Measurements from ENCODE around the gene PGAP6. TPM values are rescaled to one million over a fixed set of nuclear protein-coding genes. Genes with fewer than 3 reads are reported as not detected.

The PGAP6 gene
- total and polyA plus RNA-seq, 2 donors (not counting 1 experiment from before 2014, with no cell fraction given): 46.2 to 82.7 TPM

DNA sequence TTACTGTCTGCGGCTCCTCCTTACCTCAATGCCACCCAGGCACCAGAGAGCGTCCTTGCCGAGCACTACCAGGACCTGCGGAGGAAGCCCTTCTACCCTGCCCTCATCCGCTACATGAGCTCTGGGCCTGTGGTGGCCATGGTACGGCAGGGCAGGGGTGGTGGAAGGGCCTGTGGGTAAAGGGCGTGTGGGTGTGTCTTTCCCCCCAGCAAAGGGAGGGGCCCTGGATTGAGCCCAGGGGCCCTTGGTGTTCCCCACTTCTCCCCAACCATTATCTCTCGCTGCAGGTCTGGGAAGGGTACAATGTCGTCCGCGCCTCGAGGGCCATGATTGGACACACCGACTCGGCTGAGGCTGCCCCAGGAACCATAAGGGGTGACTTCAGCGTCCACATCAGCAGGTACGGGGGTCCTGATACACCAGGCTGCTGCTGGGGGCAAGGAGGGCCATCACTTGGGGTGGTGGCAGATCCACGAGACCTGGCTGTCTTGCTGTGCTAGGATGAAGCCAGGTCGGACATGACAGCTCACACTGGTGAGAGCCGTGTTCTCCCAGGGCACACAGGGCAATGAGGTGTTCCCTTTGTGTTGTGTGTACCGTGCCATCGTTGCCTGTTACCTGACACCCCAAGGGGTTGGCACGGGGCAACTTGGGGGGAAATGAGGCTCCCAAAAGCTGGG is 17.7 kb upstream of the PGAP6 start:
- no peak overlapping the region for H3K27ac ChIP-seq (ENCODE audit: insufficient read depth, low read length)
- H3K9ac ChIP-seq (ENCODE audit: insufficient read depth, low read length): no peak overlapping the region
- no peaks in the 10 kb centered on the region for H4K20me1 ChIP-seq (ENCODE audit: control insufficient read depth, extremely low read depth, insufficient read depth, low read length)
- H3K79me2 ChIP-seq (ENCODE audit: control insufficient read depth, insufficient read depth, low read length): peaks cover 1% of the 10 kb centered on the region
- no peak for DNase-seq (ENCODE audit: low read depth in 2 of 2)
- no peak for TF ChIP-seq EZH2 (IDR thresholded peaks at IDR 0.05; ENCODE audit: low read length, missing control alignments)
- TF ChIP-seq, protein P1, sequence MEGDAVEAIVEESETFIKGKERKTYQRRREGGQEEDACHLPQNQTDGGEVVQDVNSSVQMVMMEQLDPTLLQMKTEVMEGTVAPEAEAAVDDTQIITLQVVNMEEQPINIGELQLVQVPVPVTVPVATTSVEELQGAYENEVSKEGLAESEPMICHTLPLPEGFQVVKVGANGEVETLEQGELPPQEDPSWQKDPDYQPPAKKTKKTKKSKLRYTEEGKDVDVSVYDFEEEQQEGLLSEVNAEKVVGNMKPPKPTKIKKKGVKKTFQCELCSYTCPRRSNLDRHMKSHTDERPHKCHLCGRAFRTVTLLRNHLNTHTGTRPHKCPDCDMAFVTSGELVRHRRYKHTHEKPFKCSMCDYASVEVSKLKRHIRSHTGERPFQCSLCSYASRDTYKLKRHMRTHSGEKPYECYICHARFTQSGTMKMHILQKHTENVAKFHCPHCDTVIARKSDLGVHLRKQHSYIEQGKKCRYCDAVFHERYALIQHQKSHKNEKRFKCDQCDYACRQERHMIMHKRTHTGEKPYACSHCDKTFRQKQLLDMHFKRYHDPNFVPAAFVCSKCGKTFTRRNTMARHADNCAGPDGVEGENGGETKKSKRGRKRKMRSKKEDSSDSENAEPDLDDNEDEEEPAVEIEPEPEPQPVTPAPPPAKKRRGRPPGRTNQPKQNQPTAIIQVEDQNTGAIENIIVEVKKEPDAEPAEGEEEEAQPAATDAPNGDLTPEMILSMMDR (conservative IDR thresholded peaks at IDR 0.05 in 1 of 2, IDR thresholded peaks at IDR 0.05 in 1 of 2; ENCODE audit: low read depth in 1 of 2, low read length in 2 of 2): no peak
- peaks cover 8% of the 10 kb centered on the region for H3K36me3 ChIP-seq (ENCODE audit: control insufficient read depth, insufficient read depth, low read length)
- H3K4me3 ChIP-seq (replicated peaks in 1 of 4; ENCODE audit: control extremely low read depth in 1 of 4, insufficient read depth in 1 of 4, low read depth in 3 of 4, low read length in 4 of 4): no peak overlapping the region
- no peaks in the 10 kb centered on the region for H3K27me3 ChIP-seq (ENCODE audit: control insufficient read depth, insufficient read depth, low read length)
- no peak overlapping the region for H3K4me2 ChIP-seq (ENCODE audit: extremely low read depth, insufficient read depth, low read length)
- no peaks in the 10 kb centered on the region for H3K9me3 ChIP-seq (ENCODE audit: control insufficient read depth, insufficient read depth, low read depth, low read length)
- no peak overlapping the region for H2AFZ ChIP-seq (ENCODE audit: low read length)
- H3K4me1 ChIP-seq (ENCODE audit: control insufficient read depth, extremely low read depth, insufficient read depth, low read length): peaks cover 2% of the 10 kb centered on the region

DNA sequence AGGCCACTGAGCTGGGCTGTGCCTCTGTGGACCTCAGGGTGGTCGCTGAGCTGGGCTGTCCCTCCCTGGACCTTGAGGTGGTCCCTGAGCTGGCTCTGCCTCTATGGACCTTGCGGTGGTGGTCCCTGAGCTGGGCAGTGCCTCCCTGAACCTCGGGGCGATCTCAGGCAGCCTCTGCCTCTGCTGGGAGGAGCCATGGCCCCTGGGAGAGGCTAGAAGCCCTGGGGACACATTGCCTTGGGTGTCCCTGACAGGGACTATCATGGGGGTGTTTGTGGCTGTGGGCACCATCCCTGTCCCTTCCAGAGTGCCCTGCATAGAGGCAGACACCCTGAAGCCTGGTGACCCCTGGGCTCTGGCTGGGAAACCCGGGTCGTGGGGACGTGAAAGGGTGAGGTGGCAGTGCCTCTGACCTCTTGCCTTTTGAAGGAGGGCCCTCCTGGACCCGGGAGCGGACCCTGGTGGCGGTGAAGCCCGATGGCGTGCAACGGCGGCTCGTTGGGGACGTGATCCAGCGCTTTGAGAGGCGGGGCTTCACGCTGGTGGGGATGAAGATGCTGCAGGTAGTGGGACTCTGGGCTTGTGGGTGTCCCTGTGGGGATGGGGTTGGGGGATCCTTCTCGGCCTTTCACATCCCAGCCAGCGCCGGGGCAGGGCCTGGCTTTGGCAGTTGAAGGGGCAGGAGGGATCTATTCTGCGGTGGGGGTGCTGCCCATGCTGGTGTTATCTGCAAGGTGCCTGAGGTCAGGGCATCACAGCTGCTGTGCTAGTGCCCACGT is 17.0 kb upstream of the PGAP6 start:
- no peak overlapping the region for H3K27ac ChIP-seq (ENCODE audit: insufficient read depth, low read length)
- no peak overlapping the region for H3K9ac ChIP-seq (ENCODE audit: insufficient read depth, low read length)
- no peaks in the 10 kb centered on the region for H4K20me1 ChIP-seq (ENCODE audit: control insufficient read depth, extremely low read depth, insufficient read depth, low read length)
- no peaks in the 10 kb centered on the region for H3K9me3 ChIP-seq (ENCODE audit: control insufficient read depth, insufficient read depth, low read depth, low read length)
- H3K4me2 ChIP-seq (ENCODE audit: extremely low read depth, insufficient read depth, low read length): no peak overlapping the region
- H2AFZ ChIP-seq (ENCODE audit: low read length): no peak overlapping the region
- peaks cover 2% of the 10 kb centered on the region for H3K4me1 ChIP-seq (ENCODE audit: control insufficient read depth, extremely low read depth, insufficient read depth, low read length)
- DNase-seq (ENCODE audit: low read depth in 2 of 2): no peak
- peaks cover 8% of the 10 kb centered on the region for H3K36me3 ChIP-seq (ENCODE audit: control insufficient read depth, insufficient read depth, low read length)
- no peaks in the 10 kb centered on the region for H3K27me3 ChIP-seq (ENCODE audit: control insufficient read depth, insufficient read depth, low read length)
- no peak for TF ChIP-seq EZH2 (IDR thresholded peaks at IDR 0.05; ENCODE audit: low read length, missing control alignments)
- TF ChIP-seq, protein P1 (conservative IDR thresholded peaks at IDR 0.05 in 1 of 2, IDR thresholded peaks at IDR 0.05 in 1 of 2; ENCODE audit: low read depth in 1 of 2, low read length in 2 of 2): no peak
- H3K4me3 ChIP-seq (replicated peaks in 1 of 4; ENCODE audit: control extremely low read depth in 1 of 4, insufficient read depth in 1 of 4, low read depth in 3 of 4, low read length in 4 of 4): no peak overlapping the region
- peaks cover 1% of the 10 kb centered on the region for H3K79me2 ChIP-seq (ENCODE audit: control insufficient read depth, insufficient read depth, low read length)

DNA sequence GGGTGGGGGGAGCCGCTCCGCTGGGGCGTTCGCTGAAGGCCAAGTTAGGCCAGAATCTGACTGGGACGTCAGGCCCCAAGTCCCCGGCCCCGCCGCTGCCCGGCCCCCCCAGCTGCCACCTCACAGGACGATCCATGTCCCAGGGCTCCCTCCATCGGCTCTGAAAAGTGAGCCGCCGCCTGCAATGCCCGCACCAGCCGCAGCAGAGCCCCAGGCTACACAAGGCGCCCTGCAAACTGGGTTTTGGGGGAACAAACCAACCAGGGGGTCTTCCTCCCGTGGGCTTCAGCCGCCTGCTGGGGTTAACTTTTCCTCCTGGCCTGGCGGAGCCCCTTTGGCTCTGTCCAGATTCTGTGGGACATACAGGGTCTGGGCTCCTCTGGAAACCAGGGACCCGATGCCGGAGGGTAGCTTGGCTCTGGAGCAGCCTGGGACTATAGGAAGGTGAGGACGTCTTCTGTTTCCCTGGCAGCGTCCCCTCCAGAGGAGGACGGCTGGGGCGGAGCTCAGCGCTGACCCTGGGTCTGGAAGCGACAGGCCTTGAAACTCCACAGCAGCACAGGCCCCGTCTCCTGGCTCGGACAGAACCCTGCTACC is 16.1 kb upstream of the PGAP6 start:
- no peak for TF ChIP-seq EZH2 (IDR thresholded peaks at IDR 0.05; ENCODE audit: low read length, missing control alignments)
- TF ChIP-seq, protein P1 (conservative IDR thresholded peaks at IDR 0.05 in 1 of 2, IDR thresholded peaks at IDR 0.05 in 1 of 2; ENCODE audit: low read depth in 1 of 2, low read length in 2 of 2): peak; percentile 31 to 39
- no peaks in the 10 kb centered on the region for H4K20me1 ChIP-seq (ENCODE audit: control insufficient read depth, extremely low read depth, insufficient read depth, low read length)
- peak overlapping the region; percentile 37 for H3K9ac ChIP-seq (ENCODE audit: insufficient read depth, low read length)
- H3K4me1 ChIP-seq (ENCODE audit: control insufficient read depth, extremely low read depth, insufficient read depth, low read length): peaks cover 2% of the 10 kb centered on the region
- H3K4me3 ChIP-seq (replicated peaks in 1 of 4; ENCODE audit: control extremely low read depth in 1 of 4, insufficient read depth in 1 of 4, low read depth in 3 of 4, low read length in 4 of 4): peak overlapping the region in 2 of 4 experiments; percentile 11 to 46
- H3K79me2 ChIP-seq (ENCODE audit: control insufficient read depth, insufficient read depth, low read length): peaks cover 1% of the 10 kb centered on the region
- peaks cover 8% of the 10 kb centered on the region for H3K36me3 ChIP-seq (ENCODE audit: control insufficient read depth, insufficient read depth, low read length)
- H2AFZ ChIP-seq (ENCODE audit: low read length): no peak overlapping the region
- H3K27ac ChIP-seq (ENCODE audit: insufficient read depth, low read length): no peak overlapping the region
- H3K4me2 ChIP-seq (ENCODE audit: extremely low read depth, insufficient read depth, low read length): peak overlapping the region; percentile 64
- H3K9me3 ChIP-seq (ENCODE audit: control insufficient read depth, insufficient read depth, low read depth, low read length): no peaks in the 10 kb centered on the region
- DNase-seq (ENCODE audit: low read depth in 2 of 2): peak; percentile 61 to 73
- H3K27me3 ChIP-seq (ENCODE audit: control insufficient read depth, insufficient read depth, low read length): no peaks in the 10 kb centered on the region

All from fibroblast of lung (primary cell).